Peyer's patch (tissue), 4 donors: Measurements from ENCODE around the gene ETAA1. TPM values are rescaled to one million over a fixed set of nuclear protein-coding genes. Genes with fewer than 3 reads are reported as not detected.

Experiments
- DNase-seq, 3 donors: peaks; one replicate each; pipeline ENCODE4 v3.0.0-alpha.2; 2017 to 2019
- H3K27ac ChIP-seq, 4 donors: fragments of 200-600 bp; sonication (generic); one replicate each; pipeline ENCODE4 v1.5.1; 2016 to 2019
- H3K27me3 ChIP-seq, 2 donors: fragments of 200-600 bp; sonication (generic); one replicate each; pipeline ENCODE4 v1.5.1; 2019
- H3K36me3 ChIP-seq, 3 donors: fragments of 200-600 bp; sonication (generic); one replicate each; pipeline ENCODE4 v1.5.1; 2016 to 2019
- H3K4me1 ChIP-seq, 4 donors: fragments of 200-600 bp; sonication (generic); one replicate each; pipeline ENCODE4 v1.5.1; 2016 to 2019
- H3K4me3 ChIP-seq, 4 donors: fragments of 200-600 bp; sonication (generic); 1 replicate in 3 of 4; 2 replicates in 1 of 4; pipeline ENCODE4 v1.5.1; 2016 to 2019; ENCODE audit warnings: mild to moderate bottlenecking in 1 of 4
- H3K9me3 ChIP-seq, 4 donors: fragments of 200-600 bp; sonication (generic); one replicate each; pipeline ENCODE4 v1.5.1; 2016 to 2019; ENCODE audit warnings: mild to moderate bottlenecking in 1 of 4
- CTCF ChIP-seq, 6 experiments: fragments of 450-650 bp in 4 of 6; fragments of 200-600 bp in 2 of 6; sonication (generic) in 1 of 6; IDR thresholded peaks; one replicate each; pipeline ENCODE4 v1.5.1; 2017 to 2019; ENCODE audit warnings: antibody characterized with exemption in 6 of 6, mild to moderate bottlenecking in 3 of 6, moderate library complexity in 1 of 6
- POLR2A ChIP-seq, 2 donors: fragments of 450-650 bp; IDR thresholded peaks; one replicate each; pipeline ENCODE4 v1.5.1; 2017; ENCODE audit warnings: antibody characterized with exemption in 2 of 2, mild to moderate bottlenecking in 2 of 2, moderate library complexity in 2 of 2
- total RNA-seq, 4 donors: library from RNA; depleted of rRNA; stranded (reverse); fragments of >200 nt; gene quantifications; one replicate each; pipeline ENCODE4 v1.1.0, GENCODE V29; 2016

ETAA1 gene
- total RNA-seq = 10 to 100 TPM; 10.9 to 22.3 (median 12.4) TPM

- Histone ChIP-seq H3K4me3 (peak within 1 kb of the TSS; percentile 85 to 95 (median 90)), H3K9me3 (no peaks in the 10 kb centered on the region), H3K27me3 (no peaks in the 10 kb centered on the region), H3K4me1 (peaks cover 0 to 9% (median 0%) of the 10 kb centered on the region in 4 donors), H3K36me3 (no peaks in the 10 kb centered on the region), H3K27ac (peak within 1 kb of the TSS; percentile 90 to 94 (median 90))
- DNase-seq = peak; percentile 92 to 97 (median 95)
- TF ChIP-seq POLR2A (IDR thresholded peaks at IDR 0.05) (peak; percentile 48 to 60), CTCF (IDR thresholded peaks at IDR 0.05) (no peak)
These were observed at the start of gene ETAA1 for GRCh38 chr2:67397143-67397986. Gene ETAA1, plus strand, starts transcription at chr2:67397333. Its CDS starts 116 bp downstream, at chr2:67397449.

- no peak for DNase-seq
- Histone ChIP-seq H3K4me1 (no peaks in the 10 kb centered on the region), H3K9me3 (no peaks in the 10 kb centered on the region), H3K27ac (no peak overlapping the region), H3K4me3 (no peak overlapping the region), H3K27me3 (no peaks in the 10 kb centered on the region), H3K36me3 (no peaks in the 10 kb centered on the region)
- no peak for TF ChIP-seq CTCF (IDR thresholded peaks at IDR 0.05)
- TF ChIP-seq POLR2A (IDR thresholded peaks at IDR 0.05) = no peak
These were observed 30.2 kb upstream of the ETAA1 start for GRCh38 chr2:67366832-67367412.

- H3K27ac ChIP-seq = no peak overlapping the region
These were observed 22.7 kb upstream of the ETAA1 start for GRCh38 chr2:67374481-67374880.

GRCh38 chr2:67374949-67375348 lies 22.2 kb upstream of the ETAA1 start:
- TF ChIP-seq CTCF (IDR thresholded peaks at IDR 0.05) (no peak), POLR2A (IDR thresholded peaks at IDR 0.05) (no peak)
- Histone ChIP-seq H3K4me1 (no peaks in the 10 kb centered on the region), H3K36me3 (no peaks in the 10 kb centered on the region), H3K9me3 (no peaks in the 10 kb centered on the region), H3K27ac (no peak overlapping the region), H3K4me3 (no peak overlapping the region), H3K27me3 (no peaks in the 10 kb centered on the region)
- no peak for DNase-seq

More at GRCh38 chr2:67374481-67374880, 22.7 kb upstream of the ETAA1 start:
- H3K9me3 ChIP-seq = no peaks in the 10 kb centered on the region
- H3K4me1 ChIP-seq = no peaks in the 10 kb centered on the region
- peak overlapping the region in 1 of 4 donors; percentile 4 for H3K4me3 ChIP-seq
- H3K36me3 ChIP-seq = no peaks in the 10 kb centered on the region
- H3K27me3 ChIP-seq = no peaks in the 10 kb centered on the region
- DNase-seq = no peak
- TF ChIP-seq CTCF (IDR thresholded peaks at IDR 0.05) (no peak), POLR2A (IDR thresholded peaks at IDR 0.05) (no peak)

GRCh38 chr2:67378555-67378954 lies 18.6 kb upstream of the ETAA1 start:
- H3K4me1 ChIP-seq = no peaks in the 10 kb centered on the region
- H3K27ac ChIP-seq = no peak overlapping the region
- no peaks in the 10 kb centered on the region for H3K36me3 ChIP-seq
- no peak overlapping the region for H3K4me3 ChIP-seq
- no peak for DNase-seq
- H3K9me3 ChIP-seq = no peaks in the 10 kb centered on the region
- no peak for TF ChIP-seq CTCF (IDR thresholded peaks at IDR 0.05)
- TF ChIP-seq POLR2A (IDR thresholded peaks at IDR 0.05) = no peak
- no peaks in the 10 kb centered on the region for H3K27me3 ChIP-seq
